Lung (tissue), 12 donors: ENCODE data around the gene FADS3. TPM values are rescaled to one million over a fixed set of nuclear protein-coding genes. Genes with fewer than 3 reads are reported as not detected.

Experiments used
- ATAC-seq: fragments of 200-7000 bp; cut with Tn5 transposase; one replicate; pipeline ENCODE4 v1.9.1; 2020; ENCODE audit warnings: moderate number of reproducible peaks; ENCODE audit not compliant: insufficient read depth, low FRiP score
- DNase-seq, 3 donors: peaks; one replicate each; pipeline ENCODE4 v3.0.0-alpha.2; 2013 to 2017
- H3K27ac ChIP-seq, 2 donors: one replicate each; pipeline ENCODE4 v1.5.1; 2013; ENCODE audit warnings: mild to moderate bottlenecking in 2 of 2, moderate library complexity in 2 of 2, control low read depth in 1 of 2, inconsistent platforms in 1 of 2, low read depth in 1 of 2, low read length in 1 of 2
- H3K27me3 ChIP-seq, 3 donors: one replicate each; pipeline ENCODE4 v1.5.1; 2013; ENCODE audit warnings: low read length in 2 of 3; ENCODE audit not compliant: control insufficient read depth in 3 of 3, insufficient read depth in 3 of 3
- H3K36me3 ChIP-seq, 4 donors: one replicate each; pipeline ENCODE4 v1.5.1; 2013; ENCODE audit warnings: low read length in 4 of 4, mild to moderate bottlenecking in 1 of 4, moderate library complexity in 1 of 4; ENCODE audit not compliant: control insufficient read depth in 4 of 4, insufficient read depth in 4 of 4
- H3K4me1 ChIP-seq, 5 donors: one replicate each; pipeline ENCODE4 v1.5.1; 2013; ENCODE audit warnings: low read length in 5 of 5, mild to moderate bottlenecking in 2 of 5, moderate library complexity in 1 of 5; ENCODE audit not compliant: control insufficient read depth in 5 of 5, insufficient read depth in 5 of 5
- H3K4me3 ChIP-seq: one replicate; pipeline ENCODE4 v1.5.1; 2013; ENCODE audit warnings: mild to moderate bottlenecking, control low read depth, moderate library complexity
- H3K9ac ChIP-seq, 2 donors: one replicate each; pipeline ENCODE4 v1.5.1; 2013; ENCODE audit warnings: low read length in 2 of 2, control low read depth in 1 of 2; ENCODE audit not compliant: insufficient read depth in 1 of 2
- H3K9me3 ChIP-seq, 4 donors: one replicate each; pipeline ENCODE4 v1.5.1; 2013; ENCODE audit warnings: low read length in 3 of 4, mild to moderate bottlenecking in 1 of 4, moderate library complexity in 1 of 4; ENCODE audit not compliant: control insufficient read depth in 4 of 4, insufficient read depth in 3 of 4
- CTCF ChIP-seq: IDR thresholded peaks from 2 replicates; pipeline ENCODE4 v1.5.1; 2012; ENCODE audit warnings: mild to moderate bottlenecking; ENCODE audit errors: control extremely low read depth, extremely low read depth
- WGBS, 2 donors: extraction: QIAGEN DNeasy Blood & Tissue Kit; methylation state at CpG; one replicate each; pipeline ENCODE4 v1.1.7; 2013; 5-methylcytosine and 5-hydroxymethylcytosine counted together
- polyA plus RNA-seq, 2 donors: library from polyadenylated mRNA; stranded (reverse); fragments of 200-250 nt; gene quantifications; one replicate each; pipeline ENCODE4 v1.2.1, GENCODE V29; 2013
- total RNA-seq, 2 donors: library from RNA; depleted of rRNA in 1 of 2; stranded (reverse); fragments of >200 nt in 1 of 2; gene quantifications; one replicate each; pipeline ENCODE4 v1.2.1, GENCODE V29; 2014 to 2021
- donor health status: control.
- donor health status: control.
- donor health status: Bipolar disorder and iron deficiency.
- donor health status: healthy.
- donor health status: DM: yes; HTN: yes; CAD: no.

The FADS3 gene
- total and polyA plus RNA-seq, 4 donors: 12.3 to 64.8 (median 54.5) TPM

- ATAC-seq: no peak
- H3K36me3 ChIP-seq: no peaks in the 10 kb centered on the region
- TF ChIP-seq CTCF: no peak
- no peaks in the 10 kb centered on the region for H3K27me3 ChIP-seq
- DNase-seq: no peak
- H3K4me3 ChIP-seq: no peak overlapping the region
- H3K4me1 ChIP-seq: peaks cover 0 to 25% (median 12%) of the 10 kb centered on the region in 5 donors
- WGBS, 2 donors: 91 to 95% methylated on average over 12 of the region's 12 CpGs
- no peaks in the 10 kb centered on the region for H3K9me3 ChIP-seq
- H3K27ac ChIP-seq: peak overlapping the region in 1 of 2 donors; percentile 74
- no peak overlapping the region for H3K9ac ChIP-seq
These were observed 57.4 kb downstream of the FADS3 start for GRCh38 chr11:61833926-61834277.

- H3K36me3 ChIP-seq: no peaks in the 10 kb centered on the region
- TF ChIP-seq CTCF: no peak
- H3K9me3 ChIP-seq: no peaks in the 10 kb centered on the region
- no peaks in the 10 kb centered on the region for H3K27me3 ChIP-seq
- H3K4me1 ChIP-seq: peaks cover 0 to 27% (median 11%) of the 10 kb centered on the region in 5 donors
- no peak for ATAC-seq
- H3K4me3 ChIP-seq: no peak overlapping the region
- 89 to 94% methylated on average over 11 of the region's 11 CpGs for WGBS, 2 donors
- no peak for DNase-seq
- H3K9ac ChIP-seq: no peak overlapping the region
- H3K27ac ChIP-seq: no peak overlapping the region
These were observed 57.9 kb downstream of the FADS3 start for GRCh38 chr11:61833471-61833870.

GRCh38 chr11:61832754-61833153 lies 58.6 kb downstream of the FADS3 start:
- no peak for ATAC-seq
- Histone ChIP-seq H3K9ac (no peak overlapping the region), H3K9me3 (no peaks in the 10 kb centered on the region), H3K4me3 (no peak overlapping the region), H3K27ac (no peak overlapping the region), H3K27me3 (no peaks in the 10 kb centered on the region), H3K36me3 (no peaks in the 10 kb centered on the region), H3K4me1 (peaks cover 0 to 27% (median 14%) of the 10 kb centered on the region in 5 donors)
- no peak for DNase-seq
- 75 to 84% methylated on average over 7 of the region's 7 CpGs for WGBS, 2 donors
- no peak for TF ChIP-seq CTCF

GRCh38 chr11:61832207-61832606 lies 59.1 kb downstream of the FADS3 start:
- Histone ChIP-seq H3K4me3 (no peak overlapping the region), H3K27me3 (no peaks in the 10 kb centered on the region), H3K9ac (no peak overlapping the region), H3K36me3 (no peaks in the 10 kb centered on the region), H3K9me3 (peaks cover 0 to 1% (median 0%) of the 10 kb centered on the region in 4 donors), H3K27ac (no peak overlapping the region), H3K4me1 (peaks cover 0 to 28% (median 14%) of the 10 kb centered on the region in 5 donors)
- no peak for DNase-seq
- ATAC-seq: no peak
- TF ChIP-seq CTCF: no peak
- 92 to 94% methylated on average over 4 of the region's 4 CpGs for WGBS, 2 donors
